Tibial artery (tissue), 4 donors: Measurements from ENCODE around the gene CSTB.

Source experiments
- DNase-seq, 2 donors: peaks; one replicate each; pipeline ENCODE4 v3.0.0-alpha.2; 2019
- H3K27ac ChIP-seq, 2 donors: fragments of 200-600 bp; sonication (generic) in 1 of 2; 1 replicate in 1 of 2; 2 replicates in 1 of 2; pipeline ENCODE4 v1.5.1; 2018 to 2019; ENCODE audit warnings: mild to moderate bottlenecking in 1 of 2
- H3K27me3 ChIP-seq, 2 donors: fragments of 200-600 bp; sonication (generic) in 1 of 2; one replicate each; pipeline versions ENCODE4 v1.5.1 to v1.6.0; 2016 to 2019
- H3K36me3 ChIP-seq, 3 donors: fragments of 200-600 bp; sonication (generic) in 2 of 3; one replicate each; pipeline ENCODE4 v1.5.1; 2016 to 2019; ENCODE audit warnings: mild to moderate bottlenecking in 2 of 3
- H3K4me1 ChIP-seq, 4 donors: fragments of 200-600 bp; sonication (generic) in 2 of 4; 1 replicate in 3 of 4; 2 replicates in 1 of 4; pipeline ENCODE4 v1.5.1; 2016 to 2019
- H3K4me3 ChIP-seq, 2 donors: fragments of 200-600 bp; sonication (generic) in 1 of 2; 1 replicate in 1 of 2; 2 replicates in 1 of 2; pipeline ENCODE4 v1.5.1; 2018 to 2019; ENCODE audit warnings: mild to moderate bottlenecking in 2 of 2
- H3K9me3 ChIP-seq, 3 donors: fragments of 200-600 bp; sonication (generic) in 1 of 3; one replicate each; pipeline ENCODE4 v1.5.1; 2016 to 2019
- intact Hi-C: fragments of 100-400 bp; cut with DNase I; formaldehyde crosslinking; loops from one replicate; pipeline ENCODE4 v1.15.0; 2023; ENCODE audit warnings: low total_unique reads
- TF ChIP-seq, protein P1 (sequence below), 2 experiments: fragments of 200-600 bp in 1 of 2; fragments of 450-650 bp in 1 of 2; IDR thresholded peaks; one replicate each; pipeline ENCODE4 v1.5.1; 2017 to 2019; ENCODE audit warnings: antibody characterized with exemption in 2 of 2, mild to moderate bottlenecking in 1 of 2, moderate library complexity in 1 of 2

CSTB gene

DNA sequence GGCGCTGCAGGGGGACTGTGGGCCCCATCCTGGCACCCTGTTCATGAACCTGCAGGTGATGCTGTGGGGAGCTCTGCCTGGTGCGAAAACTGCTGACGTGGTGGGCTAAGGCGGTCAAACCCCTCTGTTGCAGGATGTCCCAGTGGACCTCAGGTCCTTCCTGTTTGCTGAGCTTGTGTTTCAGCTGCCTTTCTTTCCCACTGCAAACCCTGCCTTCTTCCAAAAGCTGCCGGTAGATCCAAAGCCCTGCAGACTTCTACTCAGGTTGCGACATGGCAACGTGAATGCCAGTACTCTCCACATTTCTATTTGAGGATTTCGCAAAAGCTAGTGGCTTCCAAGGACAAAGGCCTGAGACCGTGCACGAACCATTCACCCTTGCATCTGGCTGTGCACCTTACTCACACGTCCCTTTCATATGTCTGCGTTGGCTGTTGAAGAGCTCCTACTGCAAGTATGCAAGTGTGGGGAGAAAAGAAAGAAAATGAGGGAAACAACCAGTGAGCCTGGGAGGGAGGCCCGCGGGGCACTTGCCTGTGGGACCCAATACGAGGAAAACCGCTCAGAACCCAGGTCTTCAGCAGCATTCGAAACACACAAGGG lies 7.1 kb upstream of the CSTB start:
- H3K9me3 ChIP-seq: no peaks in the 10 kb centered on the region
- no peak overlapping the region for H3K27ac ChIP-seq
- no peaks in the 10 kb centered on the region for H3K4me1 ChIP-seq
- intact Hi-C loops: no loop called here
- DNase-seq: no peak
- no peak overlapping the region for H3K4me3 ChIP-seq
- H3K27me3 ChIP-seq: no peaks in the 10 kb centered on the region
- H3K36me3 ChIP-seq: no peaks in the 10 kb centered on the region
- TF ChIP-seq, protein P1, sequence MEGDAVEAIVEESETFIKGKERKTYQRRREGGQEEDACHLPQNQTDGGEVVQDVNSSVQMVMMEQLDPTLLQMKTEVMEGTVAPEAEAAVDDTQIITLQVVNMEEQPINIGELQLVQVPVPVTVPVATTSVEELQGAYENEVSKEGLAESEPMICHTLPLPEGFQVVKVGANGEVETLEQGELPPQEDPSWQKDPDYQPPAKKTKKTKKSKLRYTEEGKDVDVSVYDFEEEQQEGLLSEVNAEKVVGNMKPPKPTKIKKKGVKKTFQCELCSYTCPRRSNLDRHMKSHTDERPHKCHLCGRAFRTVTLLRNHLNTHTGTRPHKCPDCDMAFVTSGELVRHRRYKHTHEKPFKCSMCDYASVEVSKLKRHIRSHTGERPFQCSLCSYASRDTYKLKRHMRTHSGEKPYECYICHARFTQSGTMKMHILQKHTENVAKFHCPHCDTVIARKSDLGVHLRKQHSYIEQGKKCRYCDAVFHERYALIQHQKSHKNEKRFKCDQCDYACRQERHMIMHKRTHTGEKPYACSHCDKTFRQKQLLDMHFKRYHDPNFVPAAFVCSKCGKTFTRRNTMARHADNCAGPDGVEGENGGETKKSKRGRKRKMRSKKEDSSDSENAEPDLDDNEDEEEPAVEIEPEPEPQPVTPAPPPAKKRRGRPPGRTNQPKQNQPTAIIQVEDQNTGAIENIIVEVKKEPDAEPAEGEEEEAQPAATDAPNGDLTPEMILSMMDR (IDR thresholded peaks at IDR 0.05): no peak

DNA sequence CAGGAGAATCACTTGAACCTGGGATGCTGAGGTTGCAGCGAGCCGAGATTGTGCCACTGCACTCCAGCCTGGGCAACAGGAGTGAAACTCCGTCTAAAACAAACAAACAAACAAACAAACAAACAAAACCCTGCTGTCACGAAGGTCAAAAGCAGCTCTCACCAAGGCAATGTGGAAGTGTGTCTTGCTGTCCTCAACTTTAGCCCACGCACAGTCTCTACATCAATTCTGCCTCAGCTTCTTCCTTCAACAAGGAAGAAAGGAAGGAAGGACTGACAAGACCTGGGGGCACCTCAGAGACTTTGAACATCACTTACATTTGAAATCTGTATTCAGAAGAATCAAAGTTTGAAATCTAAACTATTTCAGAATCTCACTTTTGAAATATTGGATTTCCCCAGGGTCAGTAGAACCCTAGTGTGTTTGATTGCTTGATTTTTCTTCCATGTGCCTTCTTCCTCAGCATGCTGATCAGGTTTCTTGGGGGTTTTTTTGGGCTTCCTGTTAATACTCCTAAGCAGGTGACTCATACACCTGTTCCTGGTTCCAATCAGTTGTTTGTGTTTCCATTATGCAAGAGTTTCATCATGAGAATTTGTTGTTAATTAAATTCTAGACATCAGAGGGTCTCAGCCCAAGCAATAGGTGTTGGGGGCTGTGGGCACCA lies 6.5 kb upstream of the CSTB start:
- no peaks in the 10 kb centered on the region for H3K36me3 ChIP-seq
- no peaks in the 10 kb centered on the region for H3K27me3 ChIP-seq
- TF ChIP-seq, protein P1 (IDR thresholded peaks at IDR 0.05): no peak
- H3K27ac ChIP-seq: no peak overlapping the region
- no peak for DNase-seq
- H3K9me3 ChIP-seq: no peaks in the 10 kb centered on the region
- no peaks in the 10 kb centered on the region for H3K4me1 ChIP-seq
- intact Hi-C loops: no loop called here
- no peak overlapping the region for H3K4me3 ChIP-seq

DNA sequence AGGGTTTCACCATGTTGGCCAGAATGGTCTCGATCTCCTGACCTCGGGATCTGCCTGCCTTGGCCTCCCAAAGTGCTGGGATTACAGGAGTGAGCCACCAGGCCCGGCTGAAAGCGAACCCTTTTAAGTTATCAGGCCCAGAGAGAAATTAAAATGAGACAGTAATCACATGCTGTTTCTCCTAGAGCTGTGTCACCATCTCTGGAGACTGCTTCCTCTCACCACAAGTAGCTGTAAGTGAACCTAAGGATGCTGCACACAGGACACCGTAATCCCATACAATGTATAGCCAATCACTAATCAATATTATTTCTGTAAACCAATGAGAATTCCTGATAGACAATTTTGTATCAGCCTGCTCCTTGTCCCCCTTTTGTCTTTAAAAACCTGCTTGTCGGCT lies 5.7 kb upstream of the CSTB start:
- no peak overlapping the region for H3K27ac ChIP-seq
- intact Hi-C loops: no loop called here

DNA sequence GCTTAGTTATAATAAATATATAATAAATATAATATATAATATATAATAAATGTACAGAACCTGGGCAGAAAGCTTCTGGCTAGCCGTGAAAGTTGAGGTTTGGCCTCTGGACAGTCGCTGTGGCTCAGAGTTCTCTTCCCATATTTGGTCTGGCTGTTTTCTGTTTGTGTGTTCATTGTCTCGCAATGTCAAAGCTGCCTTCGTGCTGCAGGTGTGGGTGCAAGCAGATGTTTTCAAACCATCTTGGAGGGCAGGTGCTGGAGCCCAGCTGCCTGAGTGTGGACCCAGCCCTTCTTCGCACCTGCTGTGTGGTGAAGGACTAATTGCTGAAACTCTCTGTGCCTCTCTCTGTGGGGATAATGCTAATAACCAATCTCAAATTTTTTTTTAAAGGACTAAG lies 3.6 kb upstream of the CSTB start:
- Histone ChIP-seq H3K9me3 (no peaks in the 10 kb centered on the region), H3K4me1 (peaks cover 0 to 14% (median 7%) of the 10 kb centered on the region in 4 donors), H3K27me3 (no peaks in the 10 kb centered on the region), H3K4me3 (no peak overlapping the region), H3K27ac (no peak overlapping the region), H3K36me3 (no peaks in the 10 kb centered on the region)
- DNase-seq: no peak
- intact Hi-C loops: no loop called here
- TF ChIP-seq, protein P1 (IDR thresholded peaks at IDR 0.05): no peak

More for the DNA sequence above, 5.7 kb upstream of the CSTB start:
- Histone ChIP-seq H3K4me1 (no peaks in the 10 kb centered on the region), H3K27me3 (no peaks in the 10 kb centered on the region), H3K9me3 (no peaks in the 10 kb centered on the region), H3K4me3 (no peak overlapping the region), H3K36me3 (no peaks in the 10 kb centered on the region)
- no peak for DNase-seq
- TF ChIP-seq, protein P1 (IDR thresholded peaks at IDR 0.05): no peak

DNA sequence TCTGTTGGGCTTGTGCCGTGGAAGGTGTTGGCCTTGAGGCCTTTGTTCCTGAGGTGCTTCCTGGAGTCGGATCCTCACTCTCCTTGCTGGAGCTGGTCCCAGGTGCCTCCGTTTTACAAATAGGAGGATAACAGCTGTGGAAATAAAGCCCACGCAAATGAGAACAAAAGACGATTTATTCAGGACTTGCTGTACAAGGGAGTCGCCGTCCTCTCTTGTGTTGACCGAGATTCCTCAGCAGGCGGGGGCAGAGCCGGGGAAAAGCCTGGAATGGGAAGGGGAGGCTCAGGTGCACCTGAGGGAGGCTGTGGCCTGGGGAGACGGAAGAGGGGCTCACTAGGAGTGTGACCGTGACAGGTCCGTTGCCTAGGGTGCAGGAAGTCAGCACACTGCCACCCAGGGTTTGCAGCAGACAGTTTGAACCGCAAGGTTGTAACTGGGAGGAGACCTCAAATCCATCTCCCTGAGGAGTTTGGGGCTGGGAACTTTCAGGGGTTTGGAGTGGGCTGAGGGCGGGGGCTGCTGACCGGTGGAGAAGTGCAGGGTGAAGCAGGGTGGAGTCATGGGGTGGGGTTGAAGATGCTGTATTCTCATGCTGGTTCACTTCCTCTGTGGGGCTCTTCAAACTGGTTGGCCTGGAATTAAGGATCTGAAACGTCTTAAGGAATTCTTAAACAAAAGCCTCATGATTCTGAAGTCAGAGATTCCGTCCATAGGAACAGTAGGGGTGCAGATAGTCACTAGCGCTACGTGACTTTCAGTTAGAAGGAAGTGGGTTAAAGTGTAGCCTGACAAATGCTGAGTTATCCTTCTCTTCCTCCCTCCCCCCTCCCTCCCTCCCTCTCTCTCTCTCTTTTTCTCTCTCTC lies 2.6 kb upstream of the CSTB start:
- no peaks in the 10 kb centered on the region for H3K27me3 ChIP-seq
- no peak overlapping the region for H3K27ac ChIP-seq
- DNase-seq: no peak
- peaks cover 7 to 9% (median 9%) of the 10 kb centered on the region in 3 donors for H3K36me3 ChIP-seq
- H3K9me3 ChIP-seq: no peaks in the 10 kb centered on the region
- H3K4me1 ChIP-seq: peaks cover 0 to 18% (median 11%) of the 10 kb centered on the region in 4 donors
- TF ChIP-seq, protein P1 (IDR thresholded peaks at IDR 0.05): no peak
- intact Hi-C loops: no loop called here
- H3K4me3 ChIP-seq: no peak overlapping the region
